Gastroesophageal sphincter (tissue), 3 donors: Measurements from ENCODE around the gene PAEP.

Experiments
- CTCF ChIP-seq, 4 experiments: fragments of 200-600 bp in 2 of 4; fragments of 450-650 bp in 2 of 4; sonication (generic) in 1 of 4; IDR thresholded peaks; one replicate each; pipeline ENCODE4 v1.5.1; 2017 to 2019; ENCODE audit warnings: antibody characterized with exemption in 4 of 4, mild to moderate bottlenecking in 2 of 4, moderate library complexity in 2 of 4
- EP300 ChIP-seq: sonication (generic); formaldehyde crosslinking; IDR thresholded peaks from one replicate; pipeline ENCODE4 v1.6.1; 2017; ENCODE audit warnings: antibody characterized with exemption, mild to moderate bottlenecking
- POLR2A ChIP-seq, 2 donors: fragments of 450-650 bp; IDR thresholded peaks; one replicate each; pipeline ENCODE4 v1.6.1; 2017; ENCODE audit warnings: antibody characterized with exemption in 2 of 2, mild to moderate bottlenecking in 2 of 2, moderate library complexity in 1 of 2
- POLR2AphosphoS5 ChIP-seq: sonication (generic); formaldehyde crosslinking; IDR thresholded peaks from one replicate; pipeline ENCODE4 v1.6.1; 2017; ENCODE audit warnings: antibody characterized with exemption

GRCh38 chr9:135612437-135612836, 50.9 kb downstream of the PAEP start:
- TF ChIP-seq POLR2AphosphoS5 (no peak), POLR2A (IDR thresholded peaks at IDR 0.05) (no peak), CTCF (IDR thresholded peaks at IDR 0.05) (no peak), EP300 (no peak)
